Stimulated activated CD4-positive, alpha-beta T cell treated with anti-CD3 and anti-CD28 coated beads, Interleukin-4, amount 100 ng/mL, for 4 hours (primary cell): ENCODE data around the gene HSPA12B.

Experiments used
- DNase-seq, 2 experiments: peaks; one replicate each; pipeline ENCODE4 v3.0.0-alpha.2; 2020

HSPA12B gene

DNA sequence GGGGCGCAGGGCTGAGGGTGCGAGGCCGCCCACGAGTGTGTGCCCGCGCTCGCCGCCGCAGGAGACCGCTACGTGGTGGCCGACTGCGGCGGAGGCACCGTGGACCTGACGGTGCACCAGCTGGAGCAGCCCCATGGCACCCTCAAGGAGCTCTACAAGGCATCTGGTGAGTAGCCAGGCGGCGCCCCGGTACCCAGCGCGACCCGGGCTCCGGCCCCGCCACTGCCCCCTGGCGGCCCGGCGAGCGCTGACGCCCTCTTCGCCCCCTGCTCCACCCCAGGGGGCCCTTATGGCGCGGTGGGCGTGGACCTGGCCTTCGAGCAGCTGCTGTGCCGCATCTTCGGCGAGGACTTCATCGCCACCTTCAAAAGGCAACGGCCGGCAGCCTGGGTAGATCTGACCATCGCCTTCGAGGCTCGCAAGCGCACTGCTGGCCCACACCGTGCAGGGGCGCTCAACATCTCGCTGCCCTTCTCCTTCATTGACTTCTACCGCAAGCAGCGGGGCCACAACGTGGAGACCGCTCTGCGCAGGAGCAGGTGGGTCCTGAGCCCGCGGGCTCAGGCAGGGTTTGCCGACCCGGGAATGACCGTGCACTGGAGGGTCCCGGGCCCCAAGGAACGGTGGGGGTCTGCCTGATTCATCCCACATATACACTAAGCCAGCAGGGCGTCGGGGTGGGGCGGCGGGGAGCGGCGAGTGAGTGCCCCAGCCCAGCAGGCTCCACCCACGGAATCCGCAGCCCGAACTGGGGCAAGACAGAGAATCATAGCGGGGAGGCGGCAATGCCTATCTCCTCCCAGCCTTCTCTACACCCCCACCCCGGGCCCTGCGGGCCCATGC, 17.4 kb downstream of the HSPA12B start:
- DNase-seq = peak in 1 of 2 experiments; percentile 31

DNA sequence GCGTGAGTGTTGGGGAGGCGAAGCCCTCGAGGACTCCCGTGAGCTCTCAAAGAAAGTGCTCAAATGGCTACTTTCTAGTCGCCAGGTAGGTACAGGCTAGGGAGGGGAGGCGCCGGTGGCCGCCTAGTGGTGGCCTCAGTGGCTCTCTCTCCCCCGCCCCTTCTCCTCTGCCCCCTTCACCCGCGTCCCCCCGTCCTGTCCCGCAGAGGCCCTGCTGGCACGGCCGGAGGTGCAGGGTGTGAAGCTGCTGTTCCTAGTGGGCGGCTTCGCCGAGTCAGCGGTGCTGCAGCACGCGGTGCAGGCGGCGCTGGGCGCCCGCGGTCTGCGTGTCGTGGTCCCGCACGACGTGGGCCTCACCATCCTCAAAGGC, 18.8 kb downstream of the HSPA12B start:
- no peak for DNase-seq

DNA sequence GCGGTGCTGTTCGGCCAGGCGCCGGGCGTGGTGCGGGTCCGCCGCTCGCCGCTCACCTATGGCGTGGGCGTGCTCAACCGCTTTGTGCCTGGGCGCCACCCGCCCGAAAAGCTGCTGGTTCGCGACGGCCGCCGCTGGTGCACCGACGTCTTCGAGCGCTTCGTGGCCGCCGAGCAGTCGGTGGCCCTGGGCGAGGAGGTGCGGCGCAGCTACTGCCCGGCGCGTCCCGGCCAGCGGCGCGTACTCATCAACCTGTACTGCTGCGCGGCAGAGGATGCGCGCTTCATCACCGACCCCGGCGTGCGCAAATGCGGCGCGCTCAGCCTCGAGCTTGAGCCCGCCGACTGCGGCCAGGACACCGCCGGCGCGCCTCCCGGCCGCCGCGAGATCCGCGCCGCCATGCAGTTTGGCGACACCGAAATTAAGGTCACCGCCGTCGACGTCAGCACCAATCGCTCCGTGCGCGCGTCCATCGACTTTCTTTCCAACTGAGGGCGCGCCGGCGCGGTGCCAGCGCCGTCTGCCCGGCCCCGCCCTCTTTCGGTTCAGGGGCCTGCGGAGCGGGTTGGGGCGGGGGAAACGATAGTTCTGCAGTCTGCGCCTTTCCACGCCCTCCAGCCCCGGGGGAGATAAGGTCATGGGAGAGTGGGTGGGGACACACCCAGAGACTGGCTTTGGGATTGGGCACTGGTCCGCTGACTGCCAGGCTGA, 19.3 kb downstream of the HSPA12B start:
- peak; percentile 43 for DNase-seq

DNA sequence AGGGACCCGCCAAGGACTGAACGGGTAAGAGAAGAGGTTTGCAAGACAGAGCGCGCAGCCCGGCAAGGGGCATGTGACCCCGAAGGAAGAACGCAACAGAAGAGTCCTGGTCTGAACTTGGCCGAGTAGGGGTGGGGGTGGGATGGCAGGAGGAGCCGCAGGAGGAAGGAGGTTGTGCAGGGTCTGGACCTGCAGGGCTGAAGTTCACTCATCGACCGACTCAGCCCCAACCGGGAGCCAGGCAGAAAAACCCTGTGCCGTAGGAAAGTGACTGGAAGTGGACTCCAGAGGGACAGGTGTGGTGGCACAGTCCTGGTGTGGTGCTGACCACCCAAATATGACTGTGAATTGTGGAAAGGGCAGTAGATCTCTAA, 19.9 kb downstream of the HSPA12B start:
- no peak for DNase-seq

DNA sequence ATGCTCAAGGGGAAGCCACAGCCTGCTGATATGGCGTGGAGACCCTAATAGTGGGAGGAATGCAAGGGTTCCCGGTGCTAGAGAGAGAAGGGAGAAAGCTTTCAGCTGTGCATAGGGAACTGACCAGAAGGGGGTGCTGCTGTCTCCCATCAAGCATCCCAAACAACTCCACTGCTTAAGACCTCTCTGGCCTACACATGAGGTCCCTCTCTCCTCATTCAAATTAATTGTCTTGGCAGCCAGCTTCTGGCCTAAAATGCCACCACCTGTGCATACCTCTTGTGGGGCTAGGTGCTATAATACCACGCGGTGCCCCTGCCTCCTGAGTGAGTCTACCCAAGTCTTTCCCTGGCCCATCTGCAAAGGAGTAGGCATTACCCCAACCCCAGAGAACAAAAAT, 20.6 kb downstream of the HSPA12B start:
- DNase-seq = peak; percentile 43 to 51

DNA sequence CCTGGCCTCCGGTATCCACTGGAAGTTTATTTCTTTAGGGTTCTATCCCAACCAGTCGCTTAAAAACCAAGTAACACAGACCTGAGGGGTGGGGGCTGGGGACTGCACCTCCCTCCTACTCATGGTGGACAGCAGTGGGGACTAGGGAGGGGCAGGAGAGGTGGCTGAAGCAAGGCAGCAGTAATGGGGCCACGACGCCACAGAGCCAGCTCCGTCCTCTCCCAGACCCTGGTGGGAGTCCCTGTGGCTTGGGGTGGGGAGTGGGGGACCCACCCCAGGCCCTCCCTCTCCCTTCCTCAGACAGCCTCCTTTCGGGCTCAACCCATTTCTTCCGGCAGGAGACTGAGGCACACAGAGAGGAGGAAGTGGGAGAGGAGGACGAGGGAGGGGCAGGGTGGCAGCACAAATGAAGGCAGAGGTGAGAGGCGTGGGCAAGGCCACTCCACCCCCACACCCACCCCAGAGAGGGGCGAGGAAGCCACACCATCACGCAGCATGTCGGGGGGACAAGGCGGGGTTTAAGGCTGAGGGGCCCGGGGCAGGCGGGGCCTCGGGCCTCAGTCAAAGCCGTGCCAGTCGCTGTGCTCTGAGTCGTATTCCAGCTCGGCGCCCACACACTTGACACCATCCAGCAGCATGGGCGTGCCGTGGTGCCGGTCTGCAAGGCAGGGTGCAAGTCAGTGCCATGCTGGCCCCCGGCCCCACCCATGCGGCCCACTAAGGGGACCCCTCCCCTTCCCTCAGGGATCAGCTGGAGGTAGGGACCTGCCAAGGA, 21.2 kb downstream of the HSPA12B start:
- no peak for DNase-seq

DNA sequence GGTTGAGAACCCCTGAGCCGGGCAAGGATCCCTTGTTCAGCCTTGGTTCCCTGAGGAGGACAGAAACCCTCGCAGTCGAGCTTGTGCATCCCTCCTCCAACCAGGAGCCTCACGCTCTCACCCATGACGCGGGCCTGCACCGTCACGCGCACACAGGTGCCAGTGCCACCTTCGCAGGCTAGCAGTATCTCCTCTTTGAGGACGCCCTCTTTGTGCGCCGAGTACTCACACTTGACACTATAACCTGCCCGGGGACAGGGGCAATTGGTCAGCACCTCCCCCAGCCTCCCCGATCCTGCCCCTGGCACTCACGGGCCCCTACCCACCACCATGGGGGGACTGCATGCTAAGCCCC, 21.8 kb downstream of the HSPA12B start:
- DNase-seq = no peak

DNA sequence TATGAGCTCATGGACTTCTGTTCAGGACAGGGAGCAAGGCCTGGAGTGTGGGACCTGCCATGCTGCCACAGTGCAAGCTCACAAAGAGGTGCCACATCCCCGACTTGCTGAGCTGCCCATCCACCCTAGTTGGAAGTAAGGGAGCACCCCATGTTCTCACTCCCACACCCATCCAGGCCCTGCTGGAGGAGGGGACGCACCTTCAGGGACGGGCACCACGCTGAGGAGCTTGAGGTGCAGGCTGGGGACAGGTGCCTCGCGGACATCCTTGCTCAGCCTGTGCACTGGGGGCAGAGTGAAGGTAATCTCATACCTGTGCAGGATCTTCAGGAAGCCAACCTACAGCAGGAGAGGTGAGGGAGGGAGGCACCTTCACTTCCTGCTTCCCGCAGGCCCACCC, 22.8 kb downstream of the HSPA12B start:
- no peak for DNase-seq

DNA sequence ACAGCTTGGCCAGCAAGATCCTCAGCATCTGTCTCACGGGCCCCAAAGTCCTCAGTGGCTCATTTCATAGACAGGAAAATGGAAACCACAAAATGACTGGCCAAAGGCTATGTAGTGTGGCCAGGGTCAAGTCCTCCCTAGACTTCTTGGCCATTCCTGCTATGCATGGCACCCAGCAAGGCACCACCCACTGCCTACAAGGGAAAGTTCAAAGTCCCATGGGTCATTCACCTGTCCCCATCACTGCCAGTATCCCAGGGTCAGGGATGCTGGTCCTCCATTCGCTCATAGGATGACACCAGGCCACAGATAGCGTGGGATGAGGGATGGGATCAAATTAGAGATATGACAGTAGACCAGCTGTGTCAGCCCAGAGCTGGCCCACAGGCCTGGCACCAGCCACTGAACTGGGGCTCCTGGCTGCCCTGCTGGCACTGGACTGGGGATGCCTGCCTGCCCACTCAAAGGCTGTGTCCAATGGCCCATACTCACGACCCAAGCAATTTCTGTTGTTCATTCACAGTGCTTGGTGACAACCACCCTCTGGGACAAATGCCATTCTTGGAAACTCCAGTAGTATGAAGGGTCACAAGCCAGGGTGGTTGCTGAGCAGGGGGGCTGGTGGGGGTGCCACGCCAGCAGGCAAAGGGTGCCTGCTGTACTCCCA, 23.5 kb downstream of the HSPA12B start:
- no peak for DNase-seq

DNA sequence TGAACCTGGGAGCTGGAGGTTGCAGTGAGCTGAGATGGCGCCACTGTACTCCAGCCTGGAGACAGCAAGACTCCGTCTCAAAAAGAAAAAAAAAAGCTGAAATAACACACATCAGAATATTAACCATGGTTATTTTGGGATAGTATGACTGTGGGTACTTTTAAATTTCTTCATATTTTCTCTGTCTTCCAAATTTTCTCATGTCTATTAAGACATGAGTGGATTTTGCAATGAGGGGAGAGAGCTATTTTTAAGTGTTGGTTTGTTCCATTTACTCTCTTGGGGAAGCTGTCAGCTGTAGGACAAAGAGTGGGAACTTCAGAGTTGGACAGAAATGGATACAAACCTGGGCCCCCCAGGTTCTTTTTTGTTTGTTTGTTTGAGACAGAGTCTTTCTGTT, 24.8 kb downstream of the HSPA12B start:
- DNase-seq = no peak

DNA sequence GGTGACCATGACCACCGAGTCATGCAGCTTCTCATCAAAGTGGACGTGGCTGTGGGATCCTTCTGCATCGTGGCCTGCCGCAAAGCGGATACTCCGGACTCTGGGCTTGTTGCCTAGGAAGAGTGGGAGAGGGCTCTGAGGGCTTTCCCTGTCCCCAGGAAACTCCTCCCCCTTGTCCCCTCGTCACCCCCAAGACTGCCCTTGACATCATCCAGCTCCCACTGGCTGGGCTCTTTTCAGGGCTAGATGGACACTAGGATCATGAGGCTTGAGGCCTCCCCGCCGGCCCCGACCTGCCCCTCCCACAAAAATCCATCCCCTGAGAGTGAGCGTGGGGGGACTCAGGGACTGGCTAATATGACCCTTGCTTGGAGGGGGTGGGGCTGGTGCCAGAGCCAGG, 26.1 kb downstream of the HSPA12B start:
- DNase-seq = no peak

DNA sequence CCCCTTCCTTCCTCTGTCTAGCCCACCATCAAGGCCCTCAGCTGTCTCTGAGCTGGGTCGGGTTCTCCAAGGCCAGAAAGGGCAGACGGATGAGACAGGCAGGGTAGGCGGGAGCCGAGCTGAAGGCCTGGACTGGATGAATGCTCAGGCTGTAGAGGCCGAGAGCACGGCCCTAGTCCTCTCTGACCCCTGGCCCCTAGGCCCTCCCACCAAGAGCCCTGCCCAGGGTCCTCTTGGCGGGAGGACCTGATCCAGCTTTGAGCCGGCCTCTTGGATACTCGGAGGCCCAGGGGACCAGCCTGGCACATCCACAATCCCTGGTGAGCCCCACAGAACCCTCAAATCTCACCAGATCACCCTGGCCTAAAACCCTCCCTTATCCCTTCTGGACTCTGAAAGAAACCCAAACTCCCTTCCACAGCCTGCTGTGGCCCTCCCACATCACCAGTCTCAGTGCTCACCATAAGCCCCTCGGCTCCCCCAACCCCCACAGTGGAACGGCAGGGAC, 26.9 kb downstream of the HSPA12B start:
- no peak for DNase-seq

DNA sequence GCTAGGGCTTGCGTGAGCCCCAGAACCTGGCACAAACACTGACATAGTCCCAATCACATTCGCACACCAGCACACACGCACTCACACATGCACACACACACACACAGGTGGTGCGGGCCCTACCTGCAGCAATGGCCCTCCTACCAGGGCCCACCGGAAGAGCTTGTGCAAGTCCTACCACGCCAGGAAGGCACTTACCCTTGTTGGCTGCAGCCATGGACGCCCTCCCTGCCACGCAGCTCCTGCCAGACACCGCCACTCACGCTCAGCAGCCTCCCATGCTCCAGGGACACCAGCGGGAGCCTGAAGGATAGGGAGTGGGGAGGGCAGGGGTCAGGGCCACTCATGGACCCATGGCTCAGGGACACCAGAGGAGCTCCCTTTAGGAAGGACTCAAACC, 27.4 kb downstream of the HSPA12B start:
- DNase-seq = no peak

DNA sequence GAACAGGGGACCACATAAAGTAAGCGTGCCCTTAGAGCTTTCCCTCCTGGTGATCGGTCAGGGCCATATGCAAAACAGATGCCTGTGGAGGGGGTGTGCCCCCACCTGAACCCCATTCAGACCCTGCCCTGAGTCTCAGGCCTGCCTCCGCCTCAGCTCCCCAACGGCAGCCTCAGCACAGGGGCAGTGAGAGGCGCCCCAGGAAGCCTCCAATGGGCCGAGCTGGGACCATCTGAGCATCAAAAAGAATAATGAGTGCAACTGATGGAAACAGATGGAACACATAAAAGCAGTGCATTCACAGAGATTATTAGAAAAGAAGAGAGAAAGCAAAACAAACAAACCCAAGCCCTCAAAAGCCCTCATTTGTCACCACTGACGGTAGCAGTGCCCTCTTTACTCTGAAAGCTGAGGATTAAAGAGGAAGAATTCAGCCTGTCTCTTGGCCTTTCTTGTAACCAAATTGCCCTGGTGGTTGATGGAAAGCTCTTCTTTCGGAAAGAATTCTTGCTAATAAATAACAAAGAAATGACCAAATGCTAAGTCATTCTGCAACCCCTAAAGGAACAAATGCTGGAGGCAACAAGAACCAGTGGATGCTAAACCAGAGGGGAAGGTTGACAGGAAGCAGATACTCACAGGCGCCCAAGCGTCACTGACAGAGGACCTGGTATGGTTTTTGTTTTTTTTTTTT, 28.3 kb downstream of the HSPA12B start:
- no peak for DNase-seq

DNA sequence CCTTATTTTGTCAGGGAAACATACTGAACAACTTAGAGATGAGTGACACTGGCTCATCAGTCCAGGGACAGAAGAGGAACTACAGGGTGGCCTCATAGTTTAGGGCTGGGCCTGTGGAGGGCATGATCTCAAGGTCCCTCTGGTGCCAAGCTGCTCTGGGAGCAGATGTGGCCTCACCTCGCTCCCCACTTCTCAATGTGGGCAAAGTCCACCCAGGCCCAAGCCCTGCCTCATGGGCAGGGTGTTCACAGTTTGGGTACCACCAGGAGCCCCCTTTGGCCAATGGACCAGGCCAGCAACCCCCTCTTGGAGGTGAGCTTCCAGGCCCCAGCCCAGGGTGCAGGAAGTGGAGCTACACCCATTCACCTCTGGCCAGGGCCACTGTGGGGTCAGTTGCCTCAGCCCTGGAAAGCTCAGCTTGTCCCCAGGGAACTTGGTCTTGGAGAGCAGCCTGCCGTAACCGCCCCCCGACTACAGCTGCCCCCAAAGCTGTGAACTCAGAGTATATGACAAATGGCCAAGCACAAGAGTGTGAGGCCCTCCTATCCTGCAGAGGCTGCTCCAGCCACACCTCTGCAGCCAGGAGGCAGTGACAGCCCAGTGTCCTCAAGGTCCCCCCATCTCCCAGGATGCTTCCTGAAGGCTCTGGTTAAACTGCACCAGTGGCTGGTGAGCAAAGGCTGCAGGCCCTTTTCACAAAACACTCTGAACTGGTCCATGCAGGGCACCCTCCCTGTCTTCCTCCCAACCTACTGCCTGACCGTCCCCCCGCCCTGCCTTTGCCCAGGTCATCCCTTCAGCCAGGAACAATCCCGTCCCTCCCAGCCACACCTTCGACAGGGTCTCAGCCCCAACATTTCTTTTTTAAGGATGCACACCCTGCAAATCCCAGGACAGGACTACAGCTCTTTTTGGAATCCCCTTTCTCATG, 31.5 kb downstream of the HSPA12B start:
- DNase-seq = no peak

DNA sequence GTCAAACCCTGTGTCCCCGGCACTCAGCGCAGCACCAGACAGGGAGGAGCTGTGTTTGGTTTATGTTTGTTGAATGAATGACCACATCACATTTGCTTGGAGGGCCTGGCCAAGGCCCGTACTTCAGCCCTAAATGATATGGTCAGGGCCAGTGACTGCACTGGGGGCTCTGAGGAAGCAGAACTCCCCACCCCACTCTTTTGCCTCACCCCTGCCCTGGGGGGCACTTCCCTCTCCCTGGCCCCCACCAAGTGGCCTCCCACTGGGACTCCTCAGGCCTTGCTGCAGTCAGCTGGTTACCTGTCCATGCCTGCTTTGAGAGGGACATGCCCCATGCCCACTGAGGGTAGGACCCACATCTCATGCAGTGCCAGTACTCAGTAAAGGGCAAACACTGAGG, 32.2 kb downstream of the HSPA12B start:
- no peak for DNase-seq

DNA sequence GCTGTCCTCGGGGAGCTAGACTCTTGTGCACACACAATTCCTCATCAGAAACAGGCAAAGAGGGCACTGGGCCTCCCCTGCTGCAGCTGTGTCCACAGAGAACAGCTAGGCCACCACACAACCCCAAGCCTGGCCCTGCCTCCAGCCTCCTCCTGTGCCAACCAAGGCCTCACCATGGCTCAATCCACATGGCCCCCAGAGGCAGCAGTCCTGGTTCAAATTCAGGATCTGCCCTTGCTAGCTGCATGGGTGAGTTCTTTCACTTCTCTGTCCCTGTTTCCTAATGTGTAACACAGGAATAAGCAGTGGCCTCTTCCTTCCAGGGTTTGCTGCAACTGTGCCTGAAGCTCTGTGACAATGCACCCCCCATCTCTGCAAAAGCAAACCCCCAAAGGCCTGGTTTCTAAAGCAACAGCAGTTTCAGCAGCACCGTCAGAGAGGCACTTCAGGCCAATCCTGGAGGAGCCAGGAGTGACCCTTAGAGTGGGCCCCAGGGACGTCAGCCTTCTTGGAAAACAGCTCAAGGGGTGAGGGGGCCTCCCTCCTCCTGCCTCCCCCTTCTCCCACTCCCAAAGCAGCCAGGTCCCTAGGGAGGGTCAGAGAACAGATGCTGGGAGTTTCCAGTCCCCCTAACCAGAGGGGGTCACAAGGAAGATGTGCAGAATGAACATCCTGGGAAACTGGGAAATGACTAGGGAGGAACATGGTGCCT, 32.8 kb downstream of the HSPA12B start:
- DNase-seq = no peak

DNA sequence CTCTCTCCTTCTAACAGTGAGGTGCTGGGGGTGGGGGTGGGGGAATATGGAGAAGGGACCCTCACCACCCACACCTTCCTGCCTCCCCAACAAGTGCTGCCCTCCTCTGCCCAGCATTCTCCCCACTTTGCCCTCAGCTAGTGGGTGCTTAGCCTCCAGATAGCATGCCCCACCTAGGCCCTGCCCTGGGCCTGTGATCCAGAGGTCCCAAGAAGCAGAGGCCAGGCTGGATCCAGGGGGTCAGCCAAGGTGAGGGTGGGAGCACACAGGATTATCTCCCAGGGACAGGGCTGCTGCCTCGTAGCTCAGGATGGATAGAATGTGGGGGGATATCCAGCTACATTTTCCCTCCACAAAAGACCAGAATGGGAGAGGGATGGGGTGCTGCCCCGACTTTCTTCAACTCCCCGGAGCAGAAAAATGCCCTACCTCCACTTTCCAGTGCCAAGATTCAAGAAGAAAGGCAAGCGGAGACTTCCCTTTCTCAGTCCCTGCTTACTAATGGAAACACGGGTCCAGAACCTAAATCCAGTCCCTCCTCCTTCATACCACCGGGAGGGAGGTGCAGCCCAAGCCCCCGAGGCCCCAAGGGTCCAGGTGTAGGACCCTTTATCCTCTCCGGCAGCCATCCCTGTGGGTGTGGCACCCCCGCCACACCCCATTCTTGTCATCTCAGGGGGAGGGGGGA, 34.1 kb downstream of the HSPA12B start:
- DNase-seq = no peak

DNA sequence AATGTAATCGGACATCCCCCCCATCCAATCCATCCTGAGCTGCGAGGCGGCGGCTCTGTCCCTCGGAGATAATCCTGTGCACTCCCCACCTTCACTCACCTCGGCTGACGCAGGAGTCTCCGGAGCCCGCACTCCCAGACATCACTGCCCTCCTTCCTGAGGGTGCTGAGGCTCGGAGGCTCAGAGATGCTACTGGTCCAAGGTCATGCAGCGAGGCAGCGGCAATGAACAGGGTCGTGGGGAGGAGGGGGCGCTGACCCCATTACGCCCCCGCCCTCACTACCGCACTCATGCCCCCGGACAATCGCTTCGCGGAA, 34.6 kb downstream of the HSPA12B start:
- DNase-seq = peak in 1 of 2 experiments; percentile 24
